Kidney (tissue), 14 donors: ENCODE data around the gene ARHGEF17. TPM values are rescaled to one million over a fixed set of nuclear protein-coding genes. Genes with fewer than 3 reads are reported as not detected.

Experiments used
- DNase-seq, 5 donors: peaks; one replicate each; pipeline ENCODE4 v3.0.0-alpha.2; 2013 to 2020
- FAIRE-seq: peaks from 2 replicates; lab custom pipeline; 2012; peaks lifted over from hg19 to GRCh38; lab: Jason Lieb, UNC
- H3K27ac ChIP-seq, 2 donors: one replicate each; pipeline ENCODE4 v1.7.0; 2013; ENCODE audit warnings: low read depth in 2 of 2, low read length in 2 of 2, inconsistent platforms in 1 of 2
- H3K27me3 ChIP-seq: one replicate; pipeline ENCODE4 v1.7.1; 2013; ENCODE audit warnings: low read length, inconsistent platforms; ENCODE audit not compliant: control insufficient read depth, insufficient read depth
- H3K36me3 ChIP-seq, 3 donors: one replicate each; pipeline versions ENCODE4 v1.7.0 to v1.7.1; 2013; ENCODE audit warnings: low read length in 3 of 3, control low read depth in 1 of 3, inconsistent platforms in 1 of 3; ENCODE audit not compliant: insufficient read depth in 3 of 3, control insufficient read depth in 2 of 3
- H3K4me1 ChIP-seq, 3 donors: one replicate each; pipeline versions ENCODE4 v1.7.0 to v1.7.1; 2013; ENCODE audit warnings: low read length in 3 of 3, inconsistent platforms in 1 of 3, low read depth in 1 of 3; ENCODE audit not compliant: control insufficient read depth in 2 of 3, insufficient read depth in 2 of 3
- H3K4me3 ChIP-seq, 3 donors: one replicate each; pipeline versions ENCODE4 v1.7.0 to v1.8.1; 2013; ENCODE audit warnings: low read length in 3 of 3, control low read depth in 1 of 3, inconsistent platforms in 1 of 3
- H3K9ac ChIP-seq, 3 donors: one replicate each; pipeline versions ENCODE4 v1.7.0 to v1.7.1; 2013; ENCODE audit warnings: low read length in 3 of 3, control low read depth in 1 of 3, inconsistent platforms in 1 of 3
- H3K9me3 ChIP-seq, 3 donors: one replicate each; pipeline versions ENCODE4 v1.7.0 to v1.7.1; 2013; ENCODE audit warnings: low read length in 3 of 3, control low read depth in 1 of 3, inconsistent platforms in 1 of 3; ENCODE audit not compliant: control insufficient read depth in 2 of 3, insufficient read depth in 1 of 3
- intact Hi-C: fragments of 100-400 bp; cut with DNase I; formaldehyde crosslinking; loops from one replicate; pipeline ENCODE4 v1.11.1; 2022
- polyA plus RNA-seq: library from polyadenylated mRNA; stranded (reverse); fragments of 350-450 nt; fragmentation: Illumina TruSeq; extraction: RNeasy Lipid Tissue Mini Kit (QIAGEN cat#74804); gene quantifications from one replicate; pipeline ENCODE4 v1.2.3, GENCODE V29; 2014; ENCODE audit warnings: low read depth, low replicate concordance; ENCODE audit not compliant: insufficient read depth
- total RNA-seq: library from RNA; stranded (reverse); fragmentation: NEBNext Ultra II Directional; extraction: Animal tissue kit (Norgen Biotek cat#: 25700); gene quantifications from one replicate; pipeline ENCODE4 v1.2.1, GENCODE V29; 2021
- TF ChIP-seq, protein P1 (sequence below): IDR thresholded peaks from 3 replicates; pipeline ENCODE4 v1.5.1; 2012; ENCODE audit warnings: mild to moderate bottlenecking, moderate library complexity, borderline replicate concordance; ENCODE audit not compliant: insufficient read depth; ENCODE audit errors: extremely low read depth
- donor health status: control.
- donor health status: control.
- donor health status: control.
- donor health status: control.
- donor health status: control.
- donor health status: DM: yes; HTN: yes; CAD: no.
- donor health status: Normal renal cell carcinoma (clear cell type).

The ARHGEF17 gene
- total and polyA plus RNA-seq, 2 donors from 2014 or later: 36.6 to 68.2 TPM

DNA sequence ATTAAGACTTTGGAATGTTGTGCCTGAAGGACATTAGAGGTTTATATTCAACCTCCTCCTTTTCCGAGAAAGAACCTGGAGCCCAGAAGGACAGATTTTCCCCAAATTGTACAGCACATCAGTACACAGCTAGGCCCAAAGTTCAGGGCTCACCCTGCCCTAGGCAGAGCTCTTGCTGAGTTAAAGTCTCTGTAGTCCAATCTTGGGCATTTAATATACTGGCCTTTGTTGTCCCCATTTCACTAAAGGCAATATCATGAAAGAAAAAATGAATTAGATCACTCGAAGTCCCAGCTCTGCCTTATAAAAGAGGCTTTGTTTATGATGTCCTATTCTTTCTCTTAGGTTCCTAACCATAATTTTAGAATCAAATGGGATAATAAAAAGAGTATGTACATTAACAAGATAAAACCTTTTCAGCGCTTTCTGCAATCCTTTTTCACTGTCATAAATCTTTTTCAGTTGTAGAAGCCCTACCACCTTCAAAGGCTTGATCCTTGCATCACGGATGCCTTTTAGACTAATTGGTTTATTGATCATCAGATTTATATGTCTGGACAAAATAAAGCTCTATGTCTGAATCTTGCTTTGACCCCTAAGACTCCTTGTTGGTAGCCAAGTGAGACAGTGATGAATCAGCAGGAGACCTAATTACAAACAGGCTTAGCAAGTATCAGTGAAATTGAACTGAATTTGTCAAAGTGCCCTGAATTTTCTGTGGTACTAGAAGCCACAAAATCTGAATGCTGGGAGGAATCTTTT lies 108.0 kb downstream of the ARHGEF17 start:
- no peak overlapping the region for H3K4me3 ChIP-seq
- H3K27ac ChIP-seq: peak overlapping the region; percentile 32 to 40
- DNase-seq (no peak), FAIRE-seq (no peak)
- H3K27me3 ChIP-seq: no peaks in the 10 kb centered on the region
- no peaks in the 10 kb centered on the region for H3K9me3 ChIP-seq
- H3K9ac ChIP-seq: no peak overlapping the region
- no peaks in the 10 kb centered on the region for H3K36me3 ChIP-seq
- H3K4me1 ChIP-seq: peaks cover 0 to 31% (median 11%) of the 10 kb centered on the region in 3 donors
- TF ChIP-seq, protein P1, sequence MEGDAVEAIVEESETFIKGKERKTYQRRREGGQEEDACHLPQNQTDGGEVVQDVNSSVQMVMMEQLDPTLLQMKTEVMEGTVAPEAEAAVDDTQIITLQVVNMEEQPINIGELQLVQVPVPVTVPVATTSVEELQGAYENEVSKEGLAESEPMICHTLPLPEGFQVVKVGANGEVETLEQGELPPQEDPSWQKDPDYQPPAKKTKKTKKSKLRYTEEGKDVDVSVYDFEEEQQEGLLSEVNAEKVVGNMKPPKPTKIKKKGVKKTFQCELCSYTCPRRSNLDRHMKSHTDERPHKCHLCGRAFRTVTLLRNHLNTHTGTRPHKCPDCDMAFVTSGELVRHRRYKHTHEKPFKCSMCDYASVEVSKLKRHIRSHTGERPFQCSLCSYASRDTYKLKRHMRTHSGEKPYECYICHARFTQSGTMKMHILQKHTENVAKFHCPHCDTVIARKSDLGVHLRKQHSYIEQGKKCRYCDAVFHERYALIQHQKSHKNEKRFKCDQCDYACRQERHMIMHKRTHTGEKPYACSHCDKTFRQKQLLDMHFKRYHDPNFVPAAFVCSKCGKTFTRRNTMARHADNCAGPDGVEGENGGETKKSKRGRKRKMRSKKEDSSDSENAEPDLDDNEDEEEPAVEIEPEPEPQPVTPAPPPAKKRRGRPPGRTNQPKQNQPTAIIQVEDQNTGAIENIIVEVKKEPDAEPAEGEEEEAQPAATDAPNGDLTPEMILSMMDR: no peak
- intact Hi-C loops: no loop called here

DNA sequence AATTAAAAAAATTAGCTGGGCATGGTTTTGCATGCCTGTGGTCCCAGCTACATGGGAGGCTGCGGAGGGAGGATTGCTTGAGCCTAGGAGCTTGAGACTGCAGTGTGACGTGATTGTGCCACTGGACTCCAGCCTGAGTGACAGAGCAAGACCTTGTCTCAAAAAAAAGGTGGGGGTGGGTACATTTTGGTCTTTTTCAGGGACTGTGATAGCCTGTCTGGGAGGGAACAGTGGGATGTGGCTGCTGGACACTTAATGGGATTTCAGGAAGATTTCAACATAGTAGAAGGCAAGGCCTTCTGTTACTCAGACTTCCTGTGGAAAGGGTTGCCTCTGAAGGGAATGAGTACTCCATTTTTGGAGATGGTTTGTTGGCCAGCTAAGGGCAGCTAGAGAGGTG lies 108.7 kb downstream of the ARHGEF17 start:
- DNase-seq (no peak), FAIRE-seq (no peak)
- Histone ChIP-seq H3K27me3 (no peaks in the 10 kb centered on the region), H3K9ac (no peak overlapping the region), H3K36me3 (no peaks in the 10 kb centered on the region), H3K4me3 (no peak overlapping the region), H3K27ac (peak overlapping the region; percentile 32 to 40), H3K4me1 (peaks cover 0 to 31% (median 11%) of the 10 kb centered on the region in 3 donors), H3K9me3 (no peaks in the 10 kb centered on the region)
- intact Hi-C loops: no loop called here
- TF ChIP-seq, protein P1: no peak

Other genes starting within 250 kb of the ARHGEF17 start
- gene FCHSD2, start 166.0 kb upstream of the ARHGEF17 start, total RNA-seq: 58.7 TPM
- gene FCHSD2, start 166.0 kb upstream of the ARHGEF17 start, polyA plus RNA-seq: 8.0 TPM
- 9.7 TPM for gene P2RY2, start 90.0 kb upstream of the ARHGEF17 start, total RNA-seq
- gene P2RY2, start 90.0 kb upstream of the ARHGEF17 start, polyA plus RNA-seq: 1.3 TPM
- gene P2RY6, start 35.9 kb upstream of the ARHGEF17 start, total RNA-seq: 17.9 TPM
- gene P2RY6, start 35.9 kb upstream of the ARHGEF17 start, polyA plus RNA-seq: 6.7 TPM
- 8.7 TPM for gene RELT, start 68.1 kb downstream of the ARHGEF17 start, total RNA-seq
- 1.0 TPM for gene RELT, start 68.1 kb downstream of the ARHGEF17 start, polyA plus RNA-seq